Measurements from ENCODE around the gene CCDC107. TPM values are rescaled to one million over a fixed set of nuclear protein-coding genes. Genes with fewer than 3 reads are reported as not detected.

CCDC107 gene
- total RNA-seq, 1 experiment from 2014 or later = 16.4 TPM

DNA sequence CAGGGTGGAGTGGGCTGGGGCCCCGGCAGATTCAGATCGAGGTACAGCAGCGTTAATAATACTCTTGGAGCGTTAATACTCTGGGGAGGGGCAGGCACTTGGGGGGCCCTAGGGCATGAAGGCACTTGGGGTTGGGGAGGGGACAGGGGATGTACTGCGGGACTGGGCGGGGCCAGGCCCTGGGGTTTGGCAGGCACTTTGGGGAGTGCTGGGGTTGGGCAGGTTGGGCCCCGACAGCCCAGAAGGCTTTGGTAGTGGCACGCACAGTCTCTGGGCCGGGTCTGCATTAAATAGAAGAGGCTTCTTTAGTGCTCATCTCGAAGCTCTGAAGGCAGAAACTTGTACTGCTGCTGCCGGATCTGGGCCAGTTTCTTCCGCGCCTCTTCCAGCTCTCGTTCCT lies 39.4 kb downstream of the CCDC107 start:
- intact Hi-C loops (cut with micrococcal nuclease; ENCODE audit: unreplicated experiment) = no loop called here
- DNase-seq (ENCODE audit: low spot score) = no peak
- ChIA-PET CTCF (interaction anchor here (1.5 kb wide), 1 partner anchor 40 kb away, joined by 8 read pairs; the partner anchor contains the start of genes CCDC107 and RMRP), POLR2A (ENCODE audit: low non-redundant PET) (interaction anchor here (0.6 kb wide), 1 partner anchor 29 kb away, joined by 3 read pairs; no protein-coding TSS in a partner anchor)
- H3K36me3 ChIP-seq (ENCODE audit: insufficient read depth, low read length, poor library complexity, severe bottlenecking) = peaks cover 57% of the 10 kb centered on the region
- no peak overlapping the region for H3K4me3 ChIP-seq (ENCODE audit: low read depth, low read length, poor library complexity, severe bottlenecking)
- no peak overlapping the region for H3K27ac ChIP-seq (ENCODE audit: low read depth, low read length, poor library complexity, severe bottlenecking)
- TF ChIP-seq, protein P1, sequence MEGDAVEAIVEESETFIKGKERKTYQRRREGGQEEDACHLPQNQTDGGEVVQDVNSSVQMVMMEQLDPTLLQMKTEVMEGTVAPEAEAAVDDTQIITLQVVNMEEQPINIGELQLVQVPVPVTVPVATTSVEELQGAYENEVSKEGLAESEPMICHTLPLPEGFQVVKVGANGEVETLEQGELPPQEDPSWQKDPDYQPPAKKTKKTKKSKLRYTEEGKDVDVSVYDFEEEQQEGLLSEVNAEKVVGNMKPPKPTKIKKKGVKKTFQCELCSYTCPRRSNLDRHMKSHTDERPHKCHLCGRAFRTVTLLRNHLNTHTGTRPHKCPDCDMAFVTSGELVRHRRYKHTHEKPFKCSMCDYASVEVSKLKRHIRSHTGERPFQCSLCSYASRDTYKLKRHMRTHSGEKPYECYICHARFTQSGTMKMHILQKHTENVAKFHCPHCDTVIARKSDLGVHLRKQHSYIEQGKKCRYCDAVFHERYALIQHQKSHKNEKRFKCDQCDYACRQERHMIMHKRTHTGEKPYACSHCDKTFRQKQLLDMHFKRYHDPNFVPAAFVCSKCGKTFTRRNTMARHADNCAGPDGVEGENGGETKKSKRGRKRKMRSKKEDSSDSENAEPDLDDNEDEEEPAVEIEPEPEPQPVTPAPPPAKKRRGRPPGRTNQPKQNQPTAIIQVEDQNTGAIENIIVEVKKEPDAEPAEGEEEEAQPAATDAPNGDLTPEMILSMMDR (conservative IDR thresholded peaks at IDR 0.05; ENCODE audit: low read depth, low read length) = no peak
- no peak for TF ChIP-seq EZH2 (IDR thresholded peaks at IDR 0.05; ENCODE audit: borderline replicate concordance, low read depth, low read length, poor library complexity, severe bottlenecking)
- no peaks in the 10 kb centered on the region for H3K9me3 ChIP-seq (ENCODE audit: low read depth, low read length, poor library complexity, severe bottlenecking)
- H3K4me1 ChIP-seq (ENCODE audit: insufficient read depth, low read length, poor library complexity, severe bottlenecking) = no peaks in the 10 kb centered on the region
- no peaks in the 10 kb centered on the region for H3K27me3 ChIP-seq (replicated peaks; ENCODE audit: insufficient read depth, low read depth, low read length, poor library complexity)
- TSS peak; percentile 90 for BruUV-seq (replicated peaks)

DNA sequence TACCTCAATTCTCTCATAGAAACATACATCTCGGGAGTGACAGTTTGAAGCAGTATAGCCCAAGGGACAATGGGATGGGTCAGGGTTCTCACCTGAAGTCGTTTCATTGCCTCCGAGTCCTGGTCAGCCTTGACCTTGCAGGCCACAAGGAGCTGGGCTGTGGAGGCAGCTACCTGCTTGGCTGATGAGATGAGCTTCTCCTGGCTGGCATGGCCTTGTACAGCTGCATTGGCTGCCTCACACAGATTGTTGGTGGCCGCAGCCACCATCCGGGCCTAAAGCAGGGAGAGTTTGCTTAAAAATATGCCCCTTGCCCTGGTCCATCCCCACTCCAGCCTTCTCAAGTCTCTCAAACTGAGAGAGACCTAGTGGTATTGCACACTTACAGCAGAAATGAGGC lies 40.1 kb downstream of the CCDC107 start:
- Histone ChIP-seq H3K27ac (ENCODE audit: low read depth, low read length, poor library complexity, severe bottlenecking) (no peak overlapping the region), H3K9me3 (ENCODE audit: low read depth, low read length, poor library complexity, severe bottlenecking) (no peaks in the 10 kb centered on the region), H3K27me3 (replicated peaks; ENCODE audit: insufficient read depth, low read depth, low read length, poor library complexity) (no peaks in the 10 kb centered on the region), H3K36me3 (ENCODE audit: insufficient read depth, low read length, poor library complexity, severe bottlenecking) (peaks cover 64% of the 10 kb centered on the region), H3K4me3 (ENCODE audit: low read depth, low read length, poor library complexity, severe bottlenecking) (no peak overlapping the region), H3K4me1 (ENCODE audit: insufficient read depth, low read length, poor library complexity, severe bottlenecking) (no peaks in the 10 kb centered on the region)
- BruUV-seq (replicated peaks) = no TSS peak
- TF ChIP-seq, protein P1 (conservative IDR thresholded peaks at IDR 0.05; ENCODE audit: low read depth, low read length) = no peak
- no peak for TF ChIP-seq EZH2 (IDR thresholded peaks at IDR 0.05; ENCODE audit: borderline replicate concordance, low read depth, low read length, poor library complexity, severe bottlenecking)
- ChIA-PET POLR2A (ENCODE audit: low non-redundant PET) (no interaction called here), CTCF (interaction anchor here (0.8 kb wide), 1 partner anchor 8 kb away, joined by 3 read pairs; no protein-coding TSS in a partner anchor)
- DNase-seq (ENCODE audit: low spot score) = no peak
- intact Hi-C loops (cut with micrococcal nuclease; ENCODE audit: unreplicated experiment) = no loop called here

DNA sequence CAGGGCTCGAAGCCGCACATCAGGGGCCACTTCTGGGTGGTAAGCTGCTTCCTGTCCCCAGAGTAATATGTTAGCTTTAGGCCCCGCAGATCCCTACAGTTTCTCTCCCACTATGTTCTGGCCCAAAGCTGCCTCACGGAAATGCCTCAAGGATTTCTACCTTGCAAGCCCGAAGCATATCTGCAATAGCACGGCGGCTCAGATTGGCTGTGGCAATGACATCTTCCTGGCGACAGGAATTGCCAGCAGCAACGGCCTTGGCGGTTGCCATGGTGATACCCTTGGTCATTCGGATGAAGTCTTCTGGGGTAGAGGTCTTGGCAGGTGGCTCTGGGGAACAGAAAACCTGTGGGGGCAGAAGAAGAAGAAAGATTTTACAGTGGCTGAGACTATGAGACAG lies 41.9 kb downstream of the CCDC107 start:
- peaks cover 81% of the 10 kb centered on the region for H3K36me3 ChIP-seq (ENCODE audit: insufficient read depth, low read length, poor library complexity, severe bottlenecking)
- intact Hi-C loops (cut with micrococcal nuclease; ENCODE audit: unreplicated experiment) = no loop called here
- H3K4me1 ChIP-seq (ENCODE audit: insufficient read depth, low read length, poor library complexity, severe bottlenecking) = no peaks in the 10 kb centered on the region
- no peak overlapping the region for H3K27ac ChIP-seq (ENCODE audit: low read depth, low read length, poor library complexity, severe bottlenecking)
- no TSS peak for BruUV-seq (replicated peaks)
- no peak for DNase-seq (ENCODE audit: low spot score)
- TF ChIP-seq, protein P1 (conservative IDR thresholded peaks at IDR 0.05; ENCODE audit: low read depth, low read length) = no peak
- TF ChIP-seq EZH2 (IDR thresholded peaks at IDR 0.05; ENCODE audit: borderline replicate concordance, low read depth, low read length, poor library complexity, severe bottlenecking) = no peak
- CTCF ChIA-PET = no interaction called here
- H3K27me3 ChIP-seq (replicated peaks; ENCODE audit: insufficient read depth, low read depth, low read length, poor library complexity) = no peaks in the 10 kb centered on the region
- POLR2A ChIA-PET (ENCODE audit: low non-redundant PET) = no interaction called here
- no peaks in the 10 kb centered on the region for H3K9me3 ChIP-seq (ENCODE audit: low read depth, low read length, poor library complexity, severe bottlenecking)
- no peak overlapping the region for H3K4me3 ChIP-seq (ENCODE audit: low read depth, low read length, poor library complexity, severe bottlenecking)
